CD4-positive, alpha-beta T cell treated with Interleukin-17A for 4 hours (primary cell): Measurements from ENCODE around the gene ABHD8.

Source experiments
- DNase-seq: peaks from one replicate; pipeline ENCODE4 v3.0.0-alpha.2; 2020; ENCODE audit warnings: mixed read lengths

Gene ABHD8

GRCh38 chr19:17262557-17262956 is 40.7 kb downstream of the ABHD8 start:
- no peak for DNase-seq

GRCh38 chr19:17260842-17261325 is 42.3 kb downstream of the ABHD8 start:
- DNase-seq = peak; percentile 95

GRCh38 chr19:17259934-17260333 is 43.3 kb downstream of the ABHD8 start:
- DNase-seq = no peak

GRCh38 chr19:17259118-17259780 is 44.0 kb downstream of the ABHD8 start:
- DNase-seq = no peak

GRCh38 chr19:17256130-17256529 is 47.1 kb downstream of the ABHD8 start:
- DNase-seq = no peak

- DNase-seq = no peak
Observed at GRCh38 chr19:17255150-17255621, 48.0 kb downstream of the ABHD8 start.

- DNase-seq = no peak
Observed at GRCh38 chr19:17254636-17255035, 48.6 kb downstream of the ABHD8 start.

GRCh38 chr19:17249887-17250548 is 53.2 kb downstream of the ABHD8 start:
- no peak for DNase-seq

GRCh38 chr19:17248011-17248776 is 55.0 kb downstream of the ABHD8 start:
- DNase-seq = no peak

GRCh38 chr19:17246681-17247425 is 56.4 kb downstream of the ABHD8 start:
- no peak for DNase-seq

GRCh38 chr19:17245535-17245984 is 57.7 kb downstream of the ABHD8 start, which contains the start of gene NR2F6:
Gene NR2F6 (minus strand): TSS chr19:17245919. CDS start chr19:17245220, 699 bp downstream.
- DNase-seq = no peak

GRCh38 chr19:17244618-17245534 is 58.3 kb downstream of the ABHD8 start:
- peak; percentile 39 for DNase-seq

GRCh38 chr19:17243830-17244617 is 59.2 kb downstream of the ABHD8 start:
- DNase-seq = no peak

GRCh38 chr19:17243211-17243829 is 59.9 kb downstream of the ABHD8 start:
- no peak for DNase-seq

GRCh38 chr19:17242431-17243208 is 60.6 kb downstream of the ABHD8 start:
- no peak for DNase-seq
